Measurements from ENCODE around the gene C13orf46.

DNA sequence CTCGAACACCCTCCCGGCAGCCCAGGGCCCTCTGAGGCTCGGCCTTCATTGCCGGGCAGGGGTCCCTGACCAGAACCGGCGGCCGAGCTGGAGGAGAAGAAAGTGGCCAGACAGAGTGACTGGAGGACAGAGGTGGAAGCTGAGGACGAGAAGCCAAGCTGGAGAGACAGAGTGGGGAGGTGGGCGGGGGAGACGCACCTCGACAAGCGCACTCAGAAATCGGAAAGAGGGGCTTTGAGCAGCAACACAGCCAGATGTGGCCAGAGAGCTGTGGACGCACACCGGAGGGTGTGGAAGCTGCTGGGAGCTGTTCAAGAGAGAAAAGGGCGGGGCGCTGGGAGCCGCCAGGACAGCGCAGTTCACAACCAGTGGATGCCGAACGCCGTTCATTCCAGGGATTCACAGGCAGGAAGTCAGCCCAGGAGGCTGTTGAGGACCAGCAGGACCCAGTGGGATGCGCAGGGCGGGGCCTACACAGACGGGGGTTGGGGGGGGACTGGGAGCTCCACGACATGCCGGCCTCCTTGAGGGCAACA, 28.2 kb upstream of the C13orf46 start:
- TF ChIP-seq, protein P1, sequence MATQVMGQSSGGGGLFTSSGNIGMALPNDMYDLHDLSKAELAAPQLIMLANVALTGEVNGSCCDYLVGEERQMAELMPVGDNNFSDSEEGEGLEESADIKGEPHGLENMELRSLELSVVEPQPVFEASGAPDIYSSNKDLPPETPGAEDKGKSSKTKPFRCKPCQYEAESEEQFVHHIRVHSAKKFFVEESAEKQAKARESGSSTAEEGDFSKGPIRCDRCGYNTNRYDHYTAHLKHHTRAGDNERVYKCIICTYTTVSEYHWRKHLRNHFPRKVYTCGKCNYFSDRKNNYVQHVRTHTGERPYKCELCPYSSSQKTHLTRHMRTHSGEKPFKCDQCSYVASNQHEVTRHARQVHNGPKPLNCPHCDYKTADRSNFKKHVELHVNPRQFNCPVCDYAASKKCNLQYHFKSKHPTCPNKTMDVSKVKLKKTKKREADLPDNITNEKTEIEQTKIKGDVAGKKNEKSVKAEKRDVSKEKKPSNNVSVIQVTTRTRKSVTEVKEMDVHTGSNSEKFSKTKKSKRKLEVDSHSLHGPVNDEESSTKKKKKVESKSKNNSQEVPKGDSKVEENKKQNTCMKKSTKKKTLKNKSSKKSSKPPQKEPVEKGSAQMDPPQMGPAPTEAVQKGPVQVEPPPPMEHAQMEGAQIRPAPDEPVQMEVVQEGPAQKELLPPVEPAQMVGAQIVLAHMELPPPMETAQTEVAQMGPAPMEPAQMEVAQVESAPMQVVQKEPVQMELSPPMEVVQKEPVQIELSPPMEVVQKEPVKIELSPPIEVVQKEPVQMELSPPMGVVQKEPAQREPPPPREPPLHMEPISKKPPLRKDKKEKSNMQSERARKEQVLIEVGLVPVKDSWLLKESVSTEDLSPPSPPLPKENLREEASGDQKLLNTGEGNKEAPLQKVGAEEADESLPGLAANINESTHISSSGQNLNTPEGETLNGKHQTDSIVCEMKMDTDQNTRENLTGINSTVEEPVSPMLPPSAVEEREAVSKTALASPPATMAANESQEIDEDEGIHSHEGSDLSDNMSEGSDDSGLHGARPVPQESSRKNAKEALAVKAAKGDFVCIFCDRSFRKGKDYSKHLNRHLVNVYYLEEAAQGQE (IDR thresholded peaks at IDR 0.05; ENCODE audit: low read depth, low read length): no peak
- TF ChIP-seq EZH2 (IDR thresholded peaks at IDR 0.05; ENCODE audit: borderline replicate concordance, control insufficient read depth, low read depth, low read length): no peak
- TF ChIP-seq POLR2A (IDR thresholded peaks at IDR 0.05; ENCODE audit: low read depth, low read length): no peak
- TF ChIP-seq, protein P2, sequence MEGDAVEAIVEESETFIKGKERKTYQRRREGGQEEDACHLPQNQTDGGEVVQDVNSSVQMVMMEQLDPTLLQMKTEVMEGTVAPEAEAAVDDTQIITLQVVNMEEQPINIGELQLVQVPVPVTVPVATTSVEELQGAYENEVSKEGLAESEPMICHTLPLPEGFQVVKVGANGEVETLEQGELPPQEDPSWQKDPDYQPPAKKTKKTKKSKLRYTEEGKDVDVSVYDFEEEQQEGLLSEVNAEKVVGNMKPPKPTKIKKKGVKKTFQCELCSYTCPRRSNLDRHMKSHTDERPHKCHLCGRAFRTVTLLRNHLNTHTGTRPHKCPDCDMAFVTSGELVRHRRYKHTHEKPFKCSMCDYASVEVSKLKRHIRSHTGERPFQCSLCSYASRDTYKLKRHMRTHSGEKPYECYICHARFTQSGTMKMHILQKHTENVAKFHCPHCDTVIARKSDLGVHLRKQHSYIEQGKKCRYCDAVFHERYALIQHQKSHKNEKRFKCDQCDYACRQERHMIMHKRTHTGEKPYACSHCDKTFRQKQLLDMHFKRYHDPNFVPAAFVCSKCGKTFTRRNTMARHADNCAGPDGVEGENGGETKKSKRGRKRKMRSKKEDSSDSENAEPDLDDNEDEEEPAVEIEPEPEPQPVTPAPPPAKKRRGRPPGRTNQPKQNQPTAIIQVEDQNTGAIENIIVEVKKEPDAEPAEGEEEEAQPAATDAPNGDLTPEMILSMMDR (IDR thresholded peaks at IDR 0.05 in 2 of 3, conservative IDR thresholded peaks at IDR 0.05 in 1 of 3; ENCODE audit: control insufficient read depth in 2 of 3, extremely low read depth in 1 of 3, insufficient read depth in 1 of 3, low read depth in 3 of 3, low read length in 3 of 3): no peak
